Measurements from ENCODE around the gene ERVK3-1. TPM values are rescaled to one million over a fixed set of nuclear protein-coding genes. Genes with fewer than 3 reads are reported as not detected.

ERVK3-1 gene
- total and polyA plus RNA-seq, 2 donors (not counting 1 experiment from before 2014, with no cell fraction given), result 25.6 to 36.6 TPM

DNA sequence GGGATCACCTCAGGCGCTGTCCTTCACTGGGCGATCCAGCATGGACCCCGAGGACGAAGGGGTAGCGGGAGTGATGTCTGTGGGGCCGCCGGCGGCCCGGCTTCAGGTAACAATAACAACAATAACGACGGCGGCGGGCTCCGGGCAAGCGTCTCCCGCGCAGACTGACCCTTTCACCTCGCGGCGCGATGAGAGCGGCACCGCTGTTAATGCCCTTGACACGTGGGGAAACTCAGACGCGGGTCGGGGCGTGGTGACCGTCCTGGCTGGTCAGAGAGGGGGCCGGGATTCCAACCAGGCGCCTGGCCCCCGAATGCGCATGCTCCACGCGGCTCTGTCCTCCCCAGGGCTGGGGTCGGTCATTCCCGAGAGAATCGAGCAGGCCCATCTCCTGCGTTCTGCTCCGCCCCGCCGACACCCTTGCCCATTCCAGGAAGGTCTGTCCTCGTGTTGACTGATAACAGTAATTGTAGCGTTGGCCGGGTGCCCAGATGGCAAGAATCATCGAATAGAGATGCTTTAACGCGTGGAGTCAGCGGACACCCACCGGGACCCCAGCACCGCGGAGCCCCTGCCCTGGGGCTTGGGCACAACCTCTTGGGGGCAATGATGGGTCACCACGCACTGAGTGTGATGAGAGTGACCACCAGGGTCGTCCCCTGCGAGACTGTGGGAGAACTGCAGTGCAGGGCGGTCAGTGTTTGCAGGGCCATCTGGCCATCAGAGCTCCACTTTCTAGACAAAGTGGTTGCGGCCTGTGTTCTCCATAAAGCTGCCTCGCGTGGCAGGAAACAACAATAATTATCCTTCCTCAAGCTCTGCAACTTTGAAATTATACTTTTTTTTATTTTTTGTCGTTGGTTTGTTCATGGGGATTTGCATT, 25.9 kb upstream of the ERVK3-1 start:
- Histone ChIP-seq H3K27ac (ENCODE audit: insufficient read depth, low read length) (peak overlapping the region; percentile 90), H3K4me1 (ENCODE audit: control insufficient read depth, extremely low read depth, insufficient read depth, low read length) (no peaks in the 10 kb centered on the region), H3K36me3 (ENCODE audit: control insufficient read depth, insufficient read depth, low read length) (peaks cover 2% of the 10 kb centered on the region), H3K79me2 (ENCODE audit: control insufficient read depth, insufficient read depth, low read length) (peaks cover 29% of the 10 kb centered on the region), H3K4me3 (replicated peaks in 1 of 4; ENCODE audit: control extremely low read depth in 1 of 4, insufficient read depth in 1 of 4, low read depth in 3 of 4, low read length in 4 of 4) (peak overlapping the region; percentile 81 to 94 (median 86)), H4K20me1 (ENCODE audit: control insufficient read depth, extremely low read depth, insufficient read depth, low read length) (no peaks in the 10 kb centered on the region), H3K4me2 (ENCODE audit: extremely low read depth, insufficient read depth, low read length) (peak overlapping the region; percentile 94), H2AFZ (ENCODE audit: low read length) (peak overlapping the region; percentile 90), H3K9ac (ENCODE audit: insufficient read depth, low read length) (peak overlapping the region; percentile 89), H3K9me3 (ENCODE audit: control insufficient read depth, insufficient read depth, low read depth, low read length) (no peaks in the 10 kb centered on the region), H3K27me3 (ENCODE audit: control insufficient read depth, insufficient read depth, low read length) (no peaks in the 10 kb centered on the region)
- peak; percentile 66 to 78 for DNase-seq (ENCODE audit: low read depth in 2 of 2)
- TF ChIP-seq EZH2 (IDR thresholded peaks at IDR 0.05; ENCODE audit: low read length, missing control alignments), result no peak
- TF ChIP-seq, protein P1, sequence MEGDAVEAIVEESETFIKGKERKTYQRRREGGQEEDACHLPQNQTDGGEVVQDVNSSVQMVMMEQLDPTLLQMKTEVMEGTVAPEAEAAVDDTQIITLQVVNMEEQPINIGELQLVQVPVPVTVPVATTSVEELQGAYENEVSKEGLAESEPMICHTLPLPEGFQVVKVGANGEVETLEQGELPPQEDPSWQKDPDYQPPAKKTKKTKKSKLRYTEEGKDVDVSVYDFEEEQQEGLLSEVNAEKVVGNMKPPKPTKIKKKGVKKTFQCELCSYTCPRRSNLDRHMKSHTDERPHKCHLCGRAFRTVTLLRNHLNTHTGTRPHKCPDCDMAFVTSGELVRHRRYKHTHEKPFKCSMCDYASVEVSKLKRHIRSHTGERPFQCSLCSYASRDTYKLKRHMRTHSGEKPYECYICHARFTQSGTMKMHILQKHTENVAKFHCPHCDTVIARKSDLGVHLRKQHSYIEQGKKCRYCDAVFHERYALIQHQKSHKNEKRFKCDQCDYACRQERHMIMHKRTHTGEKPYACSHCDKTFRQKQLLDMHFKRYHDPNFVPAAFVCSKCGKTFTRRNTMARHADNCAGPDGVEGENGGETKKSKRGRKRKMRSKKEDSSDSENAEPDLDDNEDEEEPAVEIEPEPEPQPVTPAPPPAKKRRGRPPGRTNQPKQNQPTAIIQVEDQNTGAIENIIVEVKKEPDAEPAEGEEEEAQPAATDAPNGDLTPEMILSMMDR (conservative IDR thresholded peaks at IDR 0.05 in 1 of 2, IDR thresholded peaks at IDR 0.05 in 1 of 2; ENCODE audit: low read depth in 1 of 2, low read length in 2 of 2), result no peak

DNA sequence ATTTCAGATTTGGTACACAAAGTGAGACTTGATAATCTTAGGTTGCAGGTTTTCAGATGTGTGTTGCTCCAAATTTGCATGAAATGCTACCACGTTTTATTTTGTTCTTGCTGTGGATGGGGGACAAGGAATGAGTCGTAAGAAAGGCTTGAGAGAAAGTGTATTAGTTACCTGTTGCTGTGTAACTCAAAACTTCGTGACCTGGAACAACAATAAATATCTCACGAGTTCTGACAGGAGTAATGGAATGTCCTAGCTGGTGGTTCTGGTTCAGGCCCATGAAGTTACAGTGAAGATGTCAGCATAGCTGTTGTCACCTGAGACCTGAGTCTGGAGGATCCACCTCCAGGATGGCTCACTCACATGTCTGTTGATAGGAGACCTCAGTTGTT, 25.3 kb upstream of the ERVK3-1 start:
- H3K4me1 ChIP-seq (ENCODE audit: control insufficient read depth, extremely low read depth, insufficient read depth, low read length), result no peaks in the 10 kb centered on the region
- peak overlapping the region; percentile 94 for H3K4me2 ChIP-seq (ENCODE audit: extremely low read depth, insufficient read depth, low read length)
- DNase-seq (ENCODE audit: low read depth in 2 of 2), result no peak
- H2AFZ ChIP-seq (ENCODE audit: low read length), result no peak overlapping the region
- H3K36me3 ChIP-seq (ENCODE audit: control insufficient read depth, insufficient read depth, low read length), result peaks cover 2% of the 10 kb centered on the region
- no peaks in the 10 kb centered on the region for H3K27me3 ChIP-seq (ENCODE audit: control insufficient read depth, insufficient read depth, low read length)
- H3K79me2 ChIP-seq (ENCODE audit: control insufficient read depth, insufficient read depth, low read length), result peaks cover 29% of the 10 kb centered on the region
- TF ChIP-seq, protein P1 (conservative IDR thresholded peaks at IDR 0.05 in 1 of 2, IDR thresholded peaks at IDR 0.05 in 1 of 2; ENCODE audit: low read depth in 1 of 2, low read length in 2 of 2), result no peak
- no peak for TF ChIP-seq EZH2 (IDR thresholded peaks at IDR 0.05; ENCODE audit: low read length, missing control alignments)
- H3K9me3 ChIP-seq (ENCODE audit: control insufficient read depth, insufficient read depth, low read depth, low read length), result no peaks in the 10 kb centered on the region
- no peak overlapping the region for H3K27ac ChIP-seq (ENCODE audit: insufficient read depth, low read length)
- peak overlapping the region; percentile 81 to 94 (median 86) for H3K4me3 ChIP-seq (replicated peaks in 1 of 4; ENCODE audit: control extremely low read depth in 1 of 4, insufficient read depth in 1 of 4, low read depth in 3 of 4, low read length in 4 of 4)
- H3K9ac ChIP-seq (ENCODE audit: insufficient read depth, low read length), result no peak overlapping the region
- no peaks in the 10 kb centered on the region for H4K20me1 ChIP-seq (ENCODE audit: control insufficient read depth, extremely low read depth, insufficient read depth, low read length)

DNA sequence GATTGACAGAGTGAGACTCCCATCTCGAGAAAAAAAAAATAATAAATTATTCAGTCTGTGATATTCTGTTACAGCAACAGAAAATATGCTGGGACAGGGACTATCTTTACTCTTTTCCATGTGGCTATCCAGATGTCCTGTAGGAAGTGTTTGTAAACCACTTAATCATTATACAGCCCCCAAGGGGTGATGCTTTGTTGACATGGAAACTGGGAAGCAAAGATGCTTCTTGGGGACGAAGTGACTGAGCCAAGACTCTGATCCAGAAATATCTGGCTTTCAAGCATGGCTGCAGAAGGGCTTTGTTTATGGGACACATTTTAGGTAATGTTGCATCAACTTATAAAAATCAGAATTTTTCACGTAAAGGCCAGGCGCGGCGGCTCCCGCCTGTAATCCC, 21.0 kb upstream of the ERVK3-1 start:
- Histone ChIP-seq H4K20me1 (ENCODE audit: control insufficient read depth, extremely low read depth, insufficient read depth, low read length) (no peaks in the 10 kb centered on the region), H3K9me3 (ENCODE audit: control insufficient read depth, insufficient read depth, low read depth, low read length) (no peaks in the 10 kb centered on the region)
- no peak for TF ChIP-seq EZH2 (IDR thresholded peaks at IDR 0.05; ENCODE audit: low read length, missing control alignments)
- TF ChIP-seq, protein P1 (conservative IDR thresholded peaks at IDR 0.05 in 1 of 2, IDR thresholded peaks at IDR 0.05 in 1 of 2; ENCODE audit: low read depth in 1 of 2, low read length in 2 of 2), result no peak

More for the DNA sequence above, 21.0 kb upstream of the ERVK3-1 start:
- Histone ChIP-seq H3K27me3 (ENCODE audit: control insufficient read depth, insufficient read depth, low read length) (no peaks in the 10 kb centered on the region), H3K27ac (ENCODE audit: insufficient read depth, low read length) (no peak overlapping the region), H3K4me1 (ENCODE audit: control insufficient read depth, extremely low read depth, insufficient read depth, low read length) (no peaks in the 10 kb centered on the region), H2AFZ (ENCODE audit: low read length) (no peak overlapping the region), H3K79me2 (ENCODE audit: control insufficient read depth, insufficient read depth, low read length) (peaks cover 24% of the 10 kb centered on the region), H3K4me3 (replicated peaks in 1 of 4; ENCODE audit: control extremely low read depth in 1 of 4, insufficient read depth in 1 of 4, low read depth in 3 of 4, low read length in 4 of 4) (no peak overlapping the region), H3K36me3 (ENCODE audit: control insufficient read depth, insufficient read depth, low read length) (peaks cover 13% of the 10 kb centered on the region), H3K9ac (ENCODE audit: insufficient read depth, low read length) (no peak overlapping the region), H3K4me2 (ENCODE audit: extremely low read depth, insufficient read depth, low read length) (no peak overlapping the region)
- no peak for DNase-seq (ENCODE audit: low read depth in 2 of 2)
